K562 (cell line): ENCODE measurements around the gene WDCP. TPM values are rescaled to one million over a fixed set of nuclear protein-coding genes. Genes with fewer than 3 reads are reported as not detected.

ENCODE experiments used
- ETV1 ChIP-seq: fragments of 450-650 bp; conservative IDR thresholded peaks from 2 replicates; pipeline ENCODE4 v1.6.1; 2016; ENCODE audit warnings: missing genetic modification characterization, control low read depth, low read depth, missing compliant biosample characterization
- FOS ChIP-seq: IDR thresholded peaks from 3 replicates; pipeline ENCODE4 v1.6.1; 2011; ENCODE audit not compliant: insufficient read length; ENCODE audit errors: extremely low read depth
- FOXK1 ChIP-seq: sonication (generic); formaldehyde crosslinking; IDR thresholded peaks from 2 replicates; pipeline ENCODE4 v1.8.0; 2022; ENCODE audit warnings: missing genetic modification reagents, mild to moderate bottlenecking, borderline replicate concordance
- HDAC3 ChIP-seq: fragments of 450-650 bp; IDR thresholded peaks from 2 replicates; pipeline ENCODE4 v1.6.1; 2018; ENCODE audit warnings: borderline replicate concordance, mild to moderate bottlenecking, moderate library complexity; ENCODE audit not compliant: partially characterized antibody
- HNRNPK ChIP-seq: fragments of 200-400 bp; formaldehyde crosslinking; IDR thresholded peaks from one replicate; pipeline ENCODE4 v1.6.1; 2018; ENCODE audit warnings: mild to moderate bottlenecking, low read depth, low read length; ENCODE audit not compliant: poor library complexity, severe bottlenecking
- MCM3 ChIP-seq: fragments of 450-650 bp; IDR thresholded peaks from 2 replicates; pipeline ENCODE4 v1.6.1; 2016
- MXI1 ChIP-seq: IDR thresholded peaks from 2 replicates; pipeline ENCODE4 v1.6.1; 2011; ENCODE audit warnings: low read depth, mild to moderate bottlenecking, improper control_type of control experiment, low read length
- PHB2 ChIP-seq: fragments of 450-650 bp; IDR thresholded peaks from 2 replicates; pipeline ENCODE4 v1.6.1; 2017; ENCODE audit warnings: low read depth
- POLR3G ChIP-seq: IDR thresholded peaks from 2 replicates; pipeline ENCODE4 v1.6.1; 2011; ENCODE audit not compliant: insufficient read length, insufficient replicate concordance; ENCODE audit errors: extremely low read depth
- PTRF ChIP-seq: fragments of 450-650 bp; IDR thresholded peaks from 2 replicates; pipeline ENCODE4 v1.6.1; 2016; ENCODE audit warnings: mild to moderate bottlenecking, missing genetic modification characterization, missing compliant biosample characterization
- RBM25 ChIP-seq: fragments of 200-400 bp; formaldehyde crosslinking; IDR thresholded peaks from 2 replicates; pipeline ENCODE4 v1.6.1; 2018; ENCODE audit warnings: low read length, low read depth, moderate library complexity; ENCODE audit not compliant: severe bottlenecking
- TCFL5 ChIP-seq: fragments of 250-450 bp; sonication (Bioruptor Pico); conservative IDR thresholded peaks from 2 replicates; pipeline ENCODE4 v1.6.1; 2021; ENCODE audit warnings: mild to moderate bottlenecking, moderate library complexity, matching md5 sums
- TRIM28 ChIP-seq: fragments of 450-650 bp; IDR thresholded peaks from 2 replicates; pipeline ENCODE4 v1.6.1; 2017
- ZFP36 ChIP-seq: fragments of 150-350 bp; IDR thresholded peaks from 2 replicates; pipeline ENCODE4 v1.6.1; 2018; ENCODE audit warnings: low read length, low read depth; ENCODE audit not compliant: partially characterized antibody
- ZNF143 ChIP-seq: sonication (generic); formaldehyde crosslinking; IDR thresholded peaks from 2 replicates; pipeline ENCODE4 v1.9.0; 2022; ENCODE audit warnings: mild to moderate bottlenecking, missing genetic modification reagents
- ZNF77 ChIP-seq: fragments of 250-450 bp; sonication (Bioruptor Pico); IDR thresholded peaks from 2 replicates; pipeline ENCODE4 v1.5.0; 2020
- polyA plus RNA-seq, 8 experiments: library from polyadenylated mRNA; depleted of rRNA in 4 of 8; stranded (reverse) in 5 of 8; unstranded in 3 of 8; fragments of >200 nt; fragmentation: Nextera tagmentation in 2 of 8; fragmentation: Illumina TruSeq in 1 of 8; extraction: Ambion mirVana in 2 of 8; extraction: Trizol in 1 of 8; gene quantifications; 2 replicates each; pipeline versions ENCODE4 v1.2.1 to v1.2.3, GENCODE V29; 2011 to 2014; ENCODE audit warnings: inconsistent platforms in 1 of 8, missing spikeins in 1 of 8
- total RNA-seq, 7 experiments: library from RNA; depleted of rRNA in 6 of 7; stranded (reverse); fragments of >200 nt in 6 of 7; fragmentation: Illumina TruSeq in 2 of 7; extraction: Trizol in 2 of 7; gene quantifications; 2 replicates each; pipeline versions ENCODE4 v1.2.1 to v1.2.3, GENCODE V29; 2011 to 2021; ENCODE audit warnings: low replicate concordance in 1 of 7
- TF ChIP-seq, protein P1 (sequence below): fragments of 200-800 bp; sonication (Bioruptor generic); IDR thresholded peaks from 2 replicates; pipeline ENCODE4 v1.6.1; 2017; ENCODE audit warnings: missing genetic modification characterization, missing compliant biosample characterization
- TF ChIP-seq, protein P2 (sequence below): fragments of 250-450 bp; sonication (Bioruptor Pico); IDR thresholded peaks from 2 replicates; pipeline ENCODE4 v1.4.0; 2020; ENCODE audit warnings: borderline replicate concordance
- TF ChIP-seq, protein P3 (sequence below): sonication (generic); formaldehyde crosslinking; IDR thresholded peaks from 2 replicates; pipeline ENCODE4 v1.8.1; 2023; ENCODE audit warnings: mild to moderate bottlenecking, missing genetic modification reagents
- TF ChIP-seq, protein P4 (sequence below): fragments of 450-650 bp; formaldehyde crosslinking; IDR thresholded peaks from 2 replicates; pipeline ENCODE4 v1.4.0; 2022; ENCODE audit warnings: missing genetic modification characterization

WDCP gene
- total and polyA plus RNA-seq, 9 of the 15 experiments (the other 6 are each of a cell fraction or from before 2014, with no cell fraction given) = 10.1 to 41.4 (median 21.8) TPM

DNA sequence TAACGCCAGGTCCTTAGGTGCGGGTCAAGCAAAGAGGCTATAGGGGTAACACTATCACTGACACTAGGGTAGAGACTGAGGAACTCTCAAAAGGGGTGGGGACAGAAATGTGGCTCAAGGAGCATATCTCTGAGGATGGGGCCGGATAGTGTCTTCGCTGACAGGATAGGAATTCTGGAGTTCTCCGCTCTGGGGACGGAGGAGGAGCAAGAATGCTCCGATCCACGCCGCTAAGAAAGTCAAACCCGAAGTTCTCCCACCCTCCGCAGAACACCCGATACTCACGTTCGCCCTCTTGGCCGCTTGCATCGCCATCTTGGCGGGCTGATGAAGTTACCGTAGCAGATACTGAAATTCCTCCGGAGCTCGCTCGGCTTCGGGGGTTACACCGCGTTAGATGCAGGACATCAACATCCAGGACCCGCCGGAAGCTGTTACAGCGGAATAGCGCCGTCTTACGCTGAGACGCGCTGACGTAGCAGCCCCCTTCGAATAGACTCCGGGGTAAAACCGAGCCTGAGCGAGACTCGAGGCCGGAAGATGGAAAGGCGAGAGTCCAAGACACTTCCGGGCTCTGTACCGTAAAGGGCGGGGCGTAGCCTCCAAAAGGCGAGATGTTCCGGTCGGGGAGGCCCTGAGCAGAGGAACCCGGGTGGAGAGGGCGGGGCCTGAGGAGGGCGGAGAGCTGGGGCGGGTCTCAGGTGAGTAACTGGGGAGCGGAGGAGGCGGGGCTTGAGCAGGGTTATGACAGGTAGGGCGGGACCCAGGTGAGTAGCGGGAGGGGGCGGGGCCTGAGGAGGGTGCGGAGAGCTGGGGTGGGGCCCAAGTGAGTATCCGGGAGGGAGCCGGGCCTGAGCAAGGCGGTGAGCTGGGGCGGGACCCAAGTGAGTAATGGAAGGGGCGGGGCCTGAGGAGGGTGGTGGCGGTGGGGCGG is 29.0 kb upstream of the WDCP start, which contains the start of gene SF3B6 (continued):
- TF ChIP-seq, protein P1, sequence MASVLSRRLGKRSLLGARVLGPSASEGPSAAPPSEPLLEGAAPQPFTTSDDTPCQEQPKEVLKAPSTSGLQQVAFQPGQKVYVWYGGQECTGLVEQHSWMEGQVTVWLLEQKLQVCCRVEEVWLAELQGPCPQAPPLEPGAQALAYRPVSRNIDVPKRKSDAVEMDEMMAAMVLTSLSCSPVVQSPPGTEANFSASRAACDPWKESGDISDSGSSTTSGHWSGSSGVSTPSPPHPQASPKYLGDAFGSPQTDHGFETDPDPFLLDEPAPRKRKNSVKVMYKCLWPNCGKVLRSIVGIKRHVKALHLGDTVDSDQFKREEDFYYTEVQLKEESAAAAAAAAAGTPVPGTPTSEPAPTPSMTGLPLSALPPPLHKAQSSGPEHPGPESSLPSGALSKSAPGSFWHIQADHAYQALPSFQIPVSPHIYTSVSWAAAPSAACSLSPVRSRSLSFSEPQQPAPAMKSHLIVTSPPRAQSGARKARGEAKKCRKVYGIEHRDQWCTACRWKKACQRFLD (CRISPR knock-in tag) = 0 out of 2 replicates have a peak, but pooled peaks have one; percentile 72
- TF ChIP-seq ZNF143 (CRISPR knock-in tag) (no peak), RBM25 (no peak), TRIM28 (peak; percentile 73; the same call in 1 of the 2 replicates), ETV1 (tag) (peak; percentile 98), PHB2 (0 out of 2 replicates have a peak, but pooled peaks have one; percentile 11), HDAC3 (no peak), HNRNPK (no peak), PTRF (tag) (no peak), ZNF77 (CRISPR knock-in tag) (no peak), FOXK1 (CRISPR knock-in tag) (peak; percentile 96), ZFP36 (peak; percentile 90), MXI1 (0 out of 2 replicates have a peak, but pooled peaks have one; percentile 36), FOS (no peak), MCM3 (no peak), TCFL5 (CRISPR knock-in tag) (no peak), POLR3G (no peak)
- TF ChIP-seq, protein P2, sequence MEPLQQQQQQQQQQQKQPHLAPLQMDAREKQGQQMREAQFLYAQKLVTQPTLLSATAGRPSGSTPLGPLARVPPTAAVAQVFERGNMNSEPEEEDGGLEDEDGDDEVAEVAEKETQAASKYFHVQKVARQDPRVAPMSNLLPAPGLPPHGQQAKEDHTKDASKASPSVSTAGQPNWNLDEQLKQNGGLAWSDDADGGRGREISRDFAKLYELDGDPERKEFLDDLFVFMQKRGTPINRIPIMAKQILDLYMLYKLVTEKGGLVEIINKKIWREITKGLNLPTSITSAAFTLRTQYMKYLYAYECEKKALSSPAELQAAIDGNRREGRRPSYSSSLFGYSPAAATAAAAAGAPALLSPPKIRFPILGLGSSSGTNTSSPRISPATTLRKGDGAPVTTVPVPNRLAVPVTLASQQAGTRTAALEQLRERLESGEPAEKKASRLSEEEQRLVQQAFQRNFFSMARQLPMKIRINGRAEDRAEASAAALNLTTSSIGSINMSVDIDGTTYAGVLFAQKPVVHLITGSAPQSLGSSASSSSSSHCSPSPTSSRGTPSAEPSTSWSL (CRISPR knock-in tag) = no peak
- TF ChIP-seq, protein P3, sequence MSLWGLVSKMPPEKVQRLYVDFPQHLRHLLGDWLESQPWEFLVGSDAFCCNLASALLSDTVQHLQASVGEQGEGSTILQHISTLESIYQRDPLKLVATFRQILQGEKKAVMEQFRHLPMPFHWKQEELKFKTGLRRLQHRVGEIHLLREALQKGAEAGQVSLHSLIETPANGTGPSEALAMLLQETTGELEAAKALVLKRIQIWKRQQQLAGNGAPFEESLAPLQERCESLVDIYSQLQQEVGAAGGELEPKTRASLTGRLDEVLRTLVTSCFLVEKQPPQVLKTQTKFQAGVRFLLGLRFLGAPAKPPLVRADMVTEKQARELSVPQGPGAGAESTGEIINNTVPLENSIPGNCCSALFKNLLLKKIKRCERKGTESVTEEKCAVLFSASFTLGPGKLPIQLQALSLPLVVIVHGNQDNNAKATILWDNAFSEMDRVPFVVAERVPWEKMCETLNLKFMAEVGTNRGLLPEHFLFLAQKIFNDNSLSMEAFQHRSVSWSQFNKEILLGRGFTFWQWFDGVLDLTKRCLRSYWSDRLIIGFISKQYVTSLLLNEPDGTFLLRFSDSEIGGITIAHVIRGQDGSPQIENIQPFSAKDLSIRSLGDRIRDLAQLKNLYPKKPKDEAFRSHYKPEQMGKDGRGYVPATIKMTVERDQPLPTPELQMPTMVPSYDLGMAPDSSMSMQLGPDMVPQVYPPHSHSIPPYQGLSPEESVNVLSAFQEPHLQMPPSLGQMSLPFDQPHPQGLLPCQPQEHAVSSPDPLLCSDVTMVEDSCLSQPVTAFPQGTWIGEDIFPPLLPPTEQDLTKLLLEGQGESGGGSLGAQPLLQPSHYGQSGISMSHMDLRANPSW (CRISPR knock-in tag) = 0 out of 2 replicates have a peak, but pooled peaks have one; percentile 28
- TF ChIP-seq, protein P4, sequence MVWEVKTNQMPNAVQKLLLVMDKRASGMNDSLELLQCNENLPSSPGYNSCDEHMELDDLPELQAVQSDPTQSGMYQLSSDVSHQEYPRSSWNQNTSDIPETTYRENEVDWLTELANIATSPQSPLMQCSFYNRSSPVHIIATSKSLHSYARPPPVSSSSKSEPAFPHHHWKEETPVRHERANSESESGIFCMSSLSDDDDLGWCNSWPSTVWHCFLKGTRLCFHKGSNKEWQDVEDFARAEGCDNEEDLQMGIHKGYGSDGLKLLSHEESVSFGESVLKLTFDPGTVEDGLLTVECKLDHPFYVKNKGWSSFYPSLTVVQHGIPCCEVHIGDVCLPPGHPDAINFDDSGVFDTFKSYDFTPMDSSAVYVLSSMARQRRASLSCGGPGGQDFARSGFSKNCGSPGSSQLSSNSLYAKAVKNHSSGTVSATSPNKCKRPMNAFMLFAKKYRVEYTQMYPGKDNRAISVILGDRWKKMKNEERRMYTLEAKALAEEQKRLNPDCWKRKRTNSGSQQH (CRISPR knock-in tag) = 0 out of 2 replicates have a peak, but pooled peaks have one; percentile 8
